Measurements from ENCODE around the gene VPS39.

The VPS39 gene

DNA sequence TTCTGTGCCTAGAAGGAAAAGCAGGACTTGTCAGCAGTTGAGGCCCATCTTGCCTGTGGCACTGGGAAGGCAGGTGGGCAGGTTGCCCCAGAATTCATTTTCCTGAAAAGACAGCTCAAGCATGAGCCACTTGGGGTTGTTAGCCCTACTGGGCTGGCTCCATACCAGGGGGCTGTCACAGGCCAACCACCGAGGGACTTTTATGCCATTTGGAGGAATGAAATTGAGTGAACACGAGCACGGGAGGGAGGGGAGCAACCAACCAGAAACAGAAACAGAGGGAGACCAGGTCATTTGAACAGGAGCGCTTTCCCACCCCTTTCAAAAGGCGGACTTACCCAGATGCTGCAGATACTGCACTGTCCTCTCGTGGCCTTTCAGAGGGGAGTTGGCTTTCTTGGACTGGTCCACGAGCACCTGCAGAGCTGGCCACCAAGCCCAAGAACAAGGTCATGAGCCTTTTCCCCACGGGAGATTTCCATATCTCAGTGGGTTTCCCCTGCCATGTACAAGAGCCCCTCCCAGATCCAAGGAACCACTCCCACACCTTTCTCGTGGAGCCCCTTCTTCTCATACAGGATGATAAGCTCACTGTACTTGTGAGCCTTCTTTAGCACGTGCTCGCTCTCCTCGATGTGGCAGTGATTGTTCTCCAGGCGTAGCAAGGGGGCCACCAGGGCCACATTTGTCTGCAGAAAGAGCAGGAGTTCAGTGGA, 41.7 kb downstream of the VPS39 start:
- TF ChIP-seq SIN3A (IDR thresholded peaks at IDR 0.05; ENCODE audit: borderline replicate concordance, insufficient read depth, low read length) (no peak), TAF1 (IDR thresholded peaks at IDR 0.05; ENCODE audit: borderline replicate concordance, insufficient read depth, low read length) (no peak), REST (IDR thresholded peaks at IDR 0.05; ENCODE audit: insufficient read depth in 1 of 2, low read depth in 2 of 2, low read length in 2 of 2) (no peak), POLR2AphosphoS5 (IDR thresholded peaks at IDR 0.05; ENCODE audit: low read depth, low read length) (no peak), FOXP2 (optimal IDR thresholded peaks at IDR 0.05; ENCODE audit: borderline replicate concordance, extremely low read depth, extremely low read length, insufficient read depth) (no peak)

DNA sequence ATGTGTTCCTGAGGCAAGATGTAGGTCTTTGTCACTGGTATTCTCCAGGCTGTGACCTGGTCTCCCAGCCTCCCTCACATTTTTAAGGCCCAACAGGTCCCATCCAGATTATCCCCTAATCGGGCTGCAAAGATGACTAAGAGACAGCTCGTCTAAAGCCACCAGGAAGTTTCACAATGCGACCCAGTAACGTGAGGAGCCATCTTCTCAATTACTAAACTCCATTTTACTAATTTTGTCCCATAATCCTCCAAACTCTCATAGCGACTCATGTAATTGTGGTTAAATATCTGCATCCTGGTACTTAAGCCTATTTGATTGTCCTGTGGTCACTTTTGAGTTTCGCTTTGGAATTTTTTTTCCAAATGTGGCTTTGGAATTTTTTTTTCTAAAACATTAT, 43.0 kb downstream of the VPS39 start:
- TF ChIP-seq SIN3A (IDR thresholded peaks at IDR 0.05; ENCODE audit: borderline replicate concordance, insufficient read depth, low read length), result no peak
- no peak for TF ChIP-seq POLR2AphosphoS5 (IDR thresholded peaks at IDR 0.05; ENCODE audit: low read depth, low read length)
- TF ChIP-seq REST (IDR thresholded peaks at IDR 0.05; ENCODE audit: insufficient read depth in 1 of 2, low read depth in 2 of 2, low read length in 2 of 2), result no peak
- TF ChIP-seq TAF1 (IDR thresholded peaks at IDR 0.05; ENCODE audit: borderline replicate concordance, insufficient read depth, low read length), result no peak
- TF ChIP-seq FOXP2 (optimal IDR thresholded peaks at IDR 0.05; ENCODE audit: borderline replicate concordance, extremely low read depth, extremely low read length, insufficient read depth), result no peak

- no peak for TF ChIP-seq FOXP2 (optimal IDR thresholded peaks at IDR 0.05; ENCODE audit: borderline replicate concordance, extremely low read depth, extremely low read length, insufficient read depth)
- TF ChIP-seq SIN3A (IDR thresholded peaks at IDR 0.05; ENCODE audit: borderline replicate concordance, insufficient read depth, low read length), result no peak
- TF ChIP-seq POLR2AphosphoS5 (IDR thresholded peaks at IDR 0.05; ENCODE audit: low read depth, low read length), result no peak
- no peak for TF ChIP-seq REST (IDR thresholded peaks at IDR 0.05; ENCODE audit: insufficient read depth in 1 of 2, low read depth in 2 of 2, low read length in 2 of 2)
- TF ChIP-seq TAF1 (IDR thresholded peaks at IDR 0.05; ENCODE audit: borderline replicate concordance, insufficient read depth, low read length), result no peak
Measured at GRCh38 chr15:42163947-42164550, 44.1 kb downstream of the VPS39 start.

DNA sequence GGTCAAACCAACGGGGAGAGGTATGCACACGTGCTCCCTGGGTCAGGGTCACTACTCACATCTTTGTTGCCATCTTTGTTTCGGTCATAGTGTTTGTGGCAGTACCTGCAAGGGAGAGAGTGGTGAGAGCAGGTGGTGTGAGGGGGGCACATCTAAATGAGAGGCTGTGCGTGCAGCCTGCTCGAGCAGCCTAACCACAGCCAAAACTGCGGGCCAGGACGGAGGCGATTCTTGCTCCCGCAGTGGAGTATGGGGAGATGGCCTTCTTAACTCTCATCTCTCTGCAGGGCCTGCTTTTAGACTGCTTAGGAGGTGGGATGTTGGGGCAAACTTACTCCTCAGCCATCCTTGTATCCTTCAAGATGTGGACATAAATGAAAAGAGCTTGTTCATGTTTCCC, 44.8 kb downstream of the VPS39 start:
- TF ChIP-seq FOXP2 (optimal IDR thresholded peaks at IDR 0.05; ENCODE audit: borderline replicate concordance, extremely low read depth, extremely low read length, insufficient read depth) (no peak), REST (IDR thresholded peaks at IDR 0.05; ENCODE audit: insufficient read depth in 1 of 2, low read depth in 2 of 2, low read length in 2 of 2) (no peak), SIN3A (IDR thresholded peaks at IDR 0.05; ENCODE audit: borderline replicate concordance, insufficient read depth, low read length) (no peak), POLR2AphosphoS5 (IDR thresholded peaks at IDR 0.05; ENCODE audit: low read depth, low read length) (no peak), TAF1 (IDR thresholded peaks at IDR 0.05; ENCODE audit: borderline replicate concordance, insufficient read depth, low read length) (no peak)
